Trophoblast cell (in vitro differentiated cells and primary cell): ENCODE data around the gene IL16.

Experiments
- DNase-seq, 2 donors: peaks; one replicate each; pipeline ENCODE4 v3.0.0-alpha.2; 2016
- H2AFZ ChIP-seq: 2 replicates; pipeline ENCODE4 v1.6.1; 2013; ENCODE audit warnings: low read length, moderate library complexity, mild to moderate bottlenecking; ENCODE audit not compliant: insufficient read depth, poor library complexity
- H2AK5ac ChIP-seq: 2 replicates; pipeline ENCODE4 v1.6.1; 2013; ENCODE audit warnings: mild to moderate bottlenecking, low read length
- H2BK120ac ChIP-seq: 2 replicates; pipeline ENCODE4 v1.6.1; 2013; ENCODE audit warnings: low read length, mild to moderate bottlenecking, moderate library complexity; ENCODE audit not compliant: insufficient read depth, poor library complexity
- H2BK12ac ChIP-seq: 2 replicates; pipeline ENCODE4 v1.6.1; 2013; ENCODE audit warnings: mild to moderate bottlenecking, low read length, moderate library complexity
- H2BK5ac ChIP-seq: 2 replicates; pipeline ENCODE4 v1.6.1; 2013; ENCODE audit warnings: low read length, low read depth, moderate library complexity, mild to moderate bottlenecking; ENCODE audit not compliant: poor library complexity
- H3K14ac ChIP-seq: 2 replicates; pipeline ENCODE4 v1.6.1; 2013; ENCODE audit warnings: mild to moderate bottlenecking, low read length
- H3K18ac ChIP-seq: 2 replicates; pipeline ENCODE4 v1.6.1; 2013; ENCODE audit warnings: mild to moderate bottlenecking, low read length
- H3K23ac ChIP-seq: 2 replicates; pipeline ENCODE4 v1.6.1; 2013; ENCODE audit warnings: low read length
- H3K27ac ChIP-seq: 2 replicates; pipeline ENCODE4 v1.5.1; 2013; ENCODE audit warnings: low read depth, mild to moderate bottlenecking, inconsistent platforms, low read length, moderate library complexity
- H3K27me3 ChIP-seq: 2 replicates; pipeline ENCODE4 v1.6.1; 2013; ENCODE audit warnings: inconsistent platforms, mild to moderate bottlenecking, low read length, moderate library complexity; ENCODE audit not compliant: insufficient read depth
- H3K36me3 ChIP-seq, 2 experiments: 1 replicate in 1 of 2; 2 replicates in 1 of 2; pipeline ENCODE4 v1.6.1; 2013; ENCODE audit warnings: low read length in 2 of 2, mild to moderate bottlenecking in 2 of 2, moderate library complexity in 1 of 2; ENCODE audit not compliant: insufficient read depth in 2 of 2, control insufficient read depth in 1 of 2
- H3K4ac ChIP-seq: 2 replicates; pipeline ENCODE4 v1.6.1; 2013; ENCODE audit warnings: low read depth, mild to moderate bottlenecking, low read length, moderate library complexity
- H3K4me1 ChIP-seq, 2 experiments: 1 replicate in 1 of 2; 2 replicates in 1 of 2; pipeline ENCODE4 v1.6.1; 2013; ENCODE audit warnings: low read length in 2 of 2, mild to moderate bottlenecking in 2 of 2, moderate library complexity in 1 of 2; ENCODE audit not compliant: insufficient read depth in 2 of 2, control insufficient read depth in 1 of 2
- H3K4me2 ChIP-seq: 2 replicates; pipeline ENCODE4 v1.6.1; 2013; ENCODE audit warnings: inconsistent platforms, mild to moderate bottlenecking, low read length, moderate library complexity
- H3K4me3 ChIP-seq: 2 replicates; pipeline ENCODE4 v1.5.1; 2013; ENCODE audit warnings: mild to moderate bottlenecking, low read depth, low read length, inconsistent platforms
- H3K79me1 ChIP-seq: one replicate; pipeline ENCODE4 v1.6.1; 2013; ENCODE audit warnings: low read length
- H3K79me2 ChIP-seq: 2 replicates; pipeline ENCODE4 v1.6.1; 2013; ENCODE audit warnings: low read length, mild to moderate bottlenecking; ENCODE audit not compliant: control insufficient read depth, insufficient read depth, poor library complexity
- H3K9ac ChIP-seq: 2 replicates; pipeline ENCODE4 v1.6.1; 2013; ENCODE audit warnings: mild to moderate bottlenecking, low read length
- H3K9me3 ChIP-seq: 2 replicates; pipeline ENCODE4 v1.6.1; 2013; ENCODE audit warnings: low read depth, mild to moderate bottlenecking, control low read depth, inconsistent platforms, low read length; ENCODE audit not compliant: insufficient read depth
- H4K12ac ChIP-seq: 2 replicates; pipeline ENCODE4 v1.6.1; 2013; ENCODE audit warnings: low read depth, mild to moderate bottlenecking, low read length, moderate library complexity
- H4K8ac ChIP-seq: 2 replicates; pipeline ENCODE4 v1.6.1; 2013; ENCODE audit warnings: low read depth, mild to moderate bottlenecking, low read length, moderate library complexity
- H4K91ac ChIP-seq: one replicate; pipeline ENCODE4 v1.6.1; 2013; ENCODE audit warnings: low read depth, mild to moderate bottlenecking, low read length, moderate library complexity
- WGBS: extraction: QIAGEN DNeasy Blood & Tissue Kit; methylation state at CpG from one replicate; pipeline ENCODE4 v1.1.7; 2013; ENCODE audit warnings: missing lambda C conversion rate; ENCODE audit not compliant: insufficient read length, insufficient coverage; ENCODE audit errors: extremely low coverage; 5-methylcytosine and 5-hydroxymethylcytosine counted together

The IL16 gene

GRCh38 chr15:81190922-81191507 lies 5.7 kb upstream of the IL16 start:
- no peak for DNase-seq
- Histone ChIP-seq H2BK120ac (no peak overlapping the region), H4K8ac (no peak overlapping the region), H3K36me3 (no peaks in the 10 kb centered on the region), H4K12ac (no peak overlapping the region), H3K18ac (no peak overlapping the region), H4K91ac (no peak overlapping the region), H3K14ac (no peak overlapping the region), H3K9me3 (no peaks in the 10 kb centered on the region), H3K4ac (no peak overlapping the region), H3K23ac (no peak overlapping the region), H3K4me2 (no peak overlapping the region), H3K79me1 (no peaks in the 10 kb centered on the region), H3K4me3 (no peak overlapping the region), H3K27me3 (no peaks in the 10 kb centered on the region), H2AK5ac (no peak overlapping the region), H3K79me2 (no peaks in the 10 kb centered on the region), H2BK12ac (no peak overlapping the region), H3K4me1 (no peaks in the 10 kb centered on the region), H2BK5ac (no peak overlapping the region), H3K27ac (no peak overlapping the region), H3K9ac (no peak overlapping the region), H2AFZ (no peak overlapping the region)
- no CpG with 5 or more reads among the region's 3 CpGs for WGBS

GRCh38 chr15:81191701-81192100 lies 5.0 kb upstream of the IL16 start:
- Histone ChIP-seq H4K8ac (no peak overlapping the region), H4K12ac (no peak overlapping the region), H3K4me1 (no peaks in the 10 kb centered on the region), H3K14ac (no peak overlapping the region), H3K23ac (no peak overlapping the region), H3K9me3 (no peaks in the 10 kb centered on the region), H3K18ac (no peak overlapping the region), H3K4me3 (no peak overlapping the region), H2BK120ac (no peak overlapping the region), H4K91ac (no peak overlapping the region), H3K4ac (no peak overlapping the region), H3K27me3 (no peaks in the 10 kb centered on the region), H3K36me3 (no peaks in the 10 kb centered on the region), H3K79me2 (no peaks in the 10 kb centered on the region), H2AFZ (no peak overlapping the region), H2BK12ac (no peak overlapping the region), H3K27ac (no peak overlapping the region), H3K4me2 (no peak overlapping the region), H2AK5ac (no peak overlapping the region), H2BK5ac (no peak overlapping the region), H3K9ac (no peak overlapping the region), H3K79me1 (no peaks in the 10 kb centered on the region)
- no peak for DNase-seq
- no CpG with 5 or more reads among the region's 3 CpGs for WGBS

- no peak overlapping the region for H3K4me2 ChIP-seq
- no peak overlapping the region for H3K9ac ChIP-seq
- WGBS, result no CpG with 5 or more reads among the region's 5 CpGs
- H3K14ac ChIP-seq, result no peak overlapping the region
- no peak overlapping the region for H2BK12ac ChIP-seq
- no peak overlapping the region for H3K4ac ChIP-seq
- no peaks in the 10 kb centered on the region for H3K79me2 ChIP-seq
- H3K9me3 ChIP-seq, result no peaks in the 10 kb centered on the region
- H2AFZ ChIP-seq, result no peak overlapping the region
- H3K36me3 ChIP-seq, result no peaks in the 10 kb centered on the region
- no peak overlapping the region for H3K23ac ChIP-seq
- no peak overlapping the region for H3K27ac ChIP-seq
- H4K8ac ChIP-seq, result no peak overlapping the region
- H3K4me1 ChIP-seq, result no peaks in the 10 kb centered on the region
- no peak for DNase-seq
- H3K79me1 ChIP-seq, result no peaks in the 10 kb centered on the region
- H4K91ac ChIP-seq, result no peak overlapping the region
- no peak overlapping the region for H3K4me3 ChIP-seq
- no peak overlapping the region for H2BK5ac ChIP-seq
- no peak overlapping the region for H3K18ac ChIP-seq
- no peak overlapping the region for H4K12ac ChIP-seq
- no peak overlapping the region for H2AK5ac ChIP-seq
- no peaks in the 10 kb centered on the region for H3K27me3 ChIP-seq
- H2BK120ac ChIP-seq, result no peak overlapping the region
These were observed 2.0 kb upstream of the IL16 start for GRCh38 chr15:81194723-81195122.

GRCh38 chr15:81195339-81195864 lies 1.3 kb upstream of the IL16 start:
- H3K4ac ChIP-seq, result no peak overlapping the region
- H2BK120ac ChIP-seq, result no peak overlapping the region
- no peak overlapping the region for H3K14ac ChIP-seq
- H3K79me1 ChIP-seq, result no peaks in the 10 kb centered on the region
- H2AFZ ChIP-seq, result no peak overlapping the region
- H3K9ac ChIP-seq, result no peak overlapping the region
- no peak overlapping the region for H4K91ac ChIP-seq
- H2BK12ac ChIP-seq, result no peak overlapping the region
- H3K4me1 ChIP-seq, result no peaks in the 10 kb centered on the region
- H3K18ac ChIP-seq, result no peak overlapping the region
- no peaks in the 10 kb centered on the region for H3K27me3 ChIP-seq
- no peak overlapping the region for H4K8ac ChIP-seq
- H3K4me2 ChIP-seq, result no peak overlapping the region
- H3K4me3 ChIP-seq, result no peak overlapping the region
- no CpG with 5 or more reads among the region's 8 CpGs for WGBS
- no peak overlapping the region for H3K23ac ChIP-seq
- no peak overlapping the region for H2BK5ac ChIP-seq
- H3K27ac ChIP-seq, result no peak overlapping the region
- no peak overlapping the region for H2AK5ac ChIP-seq
- no peaks in the 10 kb centered on the region for H3K9me3 ChIP-seq
- H4K12ac ChIP-seq, result no peak overlapping the region
- H3K36me3 ChIP-seq, result no peaks in the 10 kb centered on the region
- DNase-seq, result no peak
- H3K79me2 ChIP-seq, result no peaks in the 10 kb centered on the region
